GM06990 (cell line): Measurements from ENCODE around the gene SLC7A10.
A peak's percentile ranks its signal among the peaks of the same experiment; 100 is the strongest.

ENCODE experiments used
- DNase-seq: peaks from one replicate; pipeline ENCODE4 v3.0.0-alpha.2; 2011; ENCODE audit not compliant: insufficient read length; ENCODE audit errors: extremely low read depth
- H3K27me3 ChIP-seq: replicated peaks from 2 replicates; pipeline ENCODE4 v1.6.0; 2011; ENCODE audit warnings: low read length; ENCODE audit not compliant: control insufficient read depth, insufficient read depth
- H3K36me3 ChIP-seq: 2 replicates; pipeline ENCODE4 v1.5.1; 2011; ENCODE audit warnings: low read length; ENCODE audit not compliant: control insufficient read depth, insufficient read depth
- H3K4me3 ChIP-seq: replicated peaks from 2 replicates; pipeline ENCODE4 v1.5.1; 2011; ENCODE audit warnings: low read depth, mild to moderate bottlenecking, control low read depth, low read length
- TF ChIP-seq, protein P1 (sequence below): IDR thresholded peaks from 2 replicates; pipeline ENCODE4 v1.5.1; 2011; ENCODE audit warnings: low read length, control low read depth, mild to moderate bottlenecking, inconsistent platforms; ENCODE audit not compliant: insufficient read depth, poor library complexity, severe bottlenecking

SLC7A10 gene

DNA sequence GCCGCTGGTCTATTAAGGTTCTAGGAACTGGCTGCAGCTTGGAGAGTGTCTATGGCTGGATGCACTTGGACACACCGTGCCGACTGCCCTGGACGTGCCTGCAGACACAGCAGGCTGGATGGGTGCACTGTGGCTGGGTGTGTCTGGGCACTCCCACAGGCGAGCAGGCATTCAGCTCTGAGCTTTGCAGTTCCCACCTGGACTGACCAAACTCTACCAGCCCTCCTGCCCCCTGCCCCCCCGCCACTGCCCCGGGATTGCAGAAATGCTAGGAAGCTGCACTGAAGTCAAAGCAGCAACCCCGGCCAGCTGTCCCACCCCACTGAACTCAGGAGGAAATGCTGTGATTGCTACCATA is 38.5 kb downstream of the SLC7A10 start:
- H3K4me3 ChIP-seq = no peak overlapping the region
- DNase-seq = no peak
- TF ChIP-seq, protein P1, sequence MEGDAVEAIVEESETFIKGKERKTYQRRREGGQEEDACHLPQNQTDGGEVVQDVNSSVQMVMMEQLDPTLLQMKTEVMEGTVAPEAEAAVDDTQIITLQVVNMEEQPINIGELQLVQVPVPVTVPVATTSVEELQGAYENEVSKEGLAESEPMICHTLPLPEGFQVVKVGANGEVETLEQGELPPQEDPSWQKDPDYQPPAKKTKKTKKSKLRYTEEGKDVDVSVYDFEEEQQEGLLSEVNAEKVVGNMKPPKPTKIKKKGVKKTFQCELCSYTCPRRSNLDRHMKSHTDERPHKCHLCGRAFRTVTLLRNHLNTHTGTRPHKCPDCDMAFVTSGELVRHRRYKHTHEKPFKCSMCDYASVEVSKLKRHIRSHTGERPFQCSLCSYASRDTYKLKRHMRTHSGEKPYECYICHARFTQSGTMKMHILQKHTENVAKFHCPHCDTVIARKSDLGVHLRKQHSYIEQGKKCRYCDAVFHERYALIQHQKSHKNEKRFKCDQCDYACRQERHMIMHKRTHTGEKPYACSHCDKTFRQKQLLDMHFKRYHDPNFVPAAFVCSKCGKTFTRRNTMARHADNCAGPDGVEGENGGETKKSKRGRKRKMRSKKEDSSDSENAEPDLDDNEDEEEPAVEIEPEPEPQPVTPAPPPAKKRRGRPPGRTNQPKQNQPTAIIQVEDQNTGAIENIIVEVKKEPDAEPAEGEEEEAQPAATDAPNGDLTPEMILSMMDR = no peak
- H3K36me3 ChIP-seq = no peaks in the 10 kb centered on the region
- no peaks in the 10 kb centered on the region; the same call in 1 of the 2 replicates for H3K27me3 ChIP-seq

DNA sequence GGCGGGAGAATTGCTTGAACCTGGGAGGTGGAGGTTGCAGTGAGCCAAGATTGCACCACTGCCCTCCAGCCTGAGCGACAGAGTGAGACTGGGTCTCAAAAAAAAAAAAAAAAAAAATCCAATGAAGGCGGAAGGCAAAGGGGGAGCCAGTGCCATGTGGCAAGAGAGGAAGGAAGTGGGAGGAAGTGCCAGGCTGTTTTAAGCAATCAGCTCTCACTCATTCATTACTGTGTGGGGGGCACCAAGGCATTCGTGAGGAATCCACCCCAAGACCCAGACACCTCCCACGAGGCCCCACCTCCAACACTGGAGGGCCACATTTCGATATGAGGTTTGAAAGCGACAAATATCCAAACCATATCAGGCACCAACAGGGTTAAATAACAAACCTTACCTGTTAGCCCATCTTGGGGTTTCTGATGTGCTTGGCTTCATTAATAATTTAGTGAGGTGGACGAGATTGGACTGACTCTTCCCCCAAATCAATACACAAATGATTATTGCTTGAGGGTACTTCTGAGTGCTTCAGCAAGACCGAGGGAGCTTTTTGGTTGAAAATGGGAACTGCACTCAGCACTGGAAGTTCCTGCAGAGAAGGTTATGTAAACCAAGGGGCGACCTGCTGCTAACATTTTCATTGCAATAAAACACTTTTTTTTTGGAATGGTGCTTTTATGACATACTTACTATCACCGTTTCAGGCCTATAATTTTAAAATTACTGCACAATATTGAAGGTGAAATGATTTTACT is 39.0 kb downstream of the SLC7A10 start:
- Histone ChIP-seq H3K27me3 (no peaks in the 10 kb centered on the region; the same call in 1 of the 2 replicates), H3K36me3 (no peaks in the 10 kb centered on the region), H3K4me3 (no peak overlapping the region)
- TF ChIP-seq, protein P1 = no peak
- no peak for DNase-seq

DNA sequence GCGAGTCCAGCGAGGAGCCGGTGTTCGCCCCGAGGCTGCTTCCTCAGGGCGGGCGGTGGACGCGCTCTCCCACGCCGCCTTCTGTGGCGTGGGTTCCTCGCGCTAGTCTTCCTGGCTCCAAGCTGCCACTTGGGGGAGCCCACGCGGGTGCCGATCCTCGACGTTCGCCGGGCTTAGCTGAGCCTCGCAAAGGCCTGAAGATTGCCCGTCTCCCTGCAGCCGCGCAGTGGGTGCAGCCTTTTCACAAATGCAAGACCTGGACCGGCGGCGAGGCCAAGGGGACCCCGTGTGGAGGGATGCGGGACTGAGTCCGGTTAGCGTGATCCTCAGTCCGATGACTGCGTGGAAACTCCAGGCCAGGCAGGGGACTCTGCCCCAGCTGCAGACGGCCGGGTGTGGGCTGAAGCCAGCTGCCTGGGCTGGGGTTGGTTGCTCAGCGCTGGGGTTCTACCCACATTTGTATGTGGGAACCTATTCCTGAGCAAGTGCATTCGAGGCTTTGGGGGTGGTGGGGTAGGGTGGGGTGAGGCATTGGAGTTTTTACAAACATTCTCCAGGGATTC is 48.2 kb downstream of the SLC7A10 start:
- Histone ChIP-seq H3K4me3 (peak overlapping the region; percentile 54), H3K27me3 (no peaks in the 10 kb centered on the region), H3K36me3 (peaks cover 1% of the 10 kb centered on the region; the same call in 1 of the 2 replicates)
- DNase-seq = no peak
- TF ChIP-seq, protein P1 = peak; percentile 35

DNA sequence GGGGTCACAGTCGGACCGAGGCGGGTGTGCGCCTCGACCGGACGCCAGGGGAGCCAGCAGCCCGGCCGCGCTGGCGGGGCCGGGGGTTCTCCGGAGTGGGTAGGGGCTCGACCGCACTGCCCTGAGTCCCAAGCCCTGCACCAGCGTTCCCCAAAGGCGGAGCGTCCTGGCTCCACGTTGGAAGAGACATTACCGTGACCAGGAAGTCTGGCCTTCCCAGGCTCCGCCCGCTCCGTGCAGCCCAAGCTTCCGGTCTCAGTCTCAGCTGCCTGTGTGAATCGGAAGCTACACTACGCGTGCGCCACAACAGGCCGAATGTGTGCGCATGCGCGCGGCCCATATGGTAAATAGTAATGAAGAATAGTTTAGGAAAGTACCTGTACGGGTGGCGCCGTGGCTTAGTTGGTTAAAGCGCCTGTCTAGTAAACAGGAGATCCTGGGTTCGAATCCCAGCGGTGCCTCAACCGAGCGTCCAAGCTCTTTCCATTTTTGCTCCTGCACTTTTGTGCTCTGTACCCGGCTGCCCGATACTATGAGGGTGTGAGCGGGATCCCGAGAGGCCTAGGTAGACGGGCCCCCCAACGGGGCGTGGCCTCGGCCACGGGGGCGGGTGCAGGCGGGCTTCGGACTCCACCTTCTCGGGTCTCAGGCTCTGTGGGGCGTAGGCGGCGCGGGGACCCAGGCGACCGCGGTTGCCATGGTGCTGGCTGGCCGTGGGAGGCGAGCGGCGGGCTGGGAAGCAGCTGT is 48.8 kb downstream of the SLC7A10 start:
- H3K4me3 ChIP-seq = peak overlapping the region; percentile 89
- H3K36me3 ChIP-seq = peaks cover 1% of the 10 kb centered on the region; the same call in 1 of the 2 replicates
- TF ChIP-seq, protein P1 = peak; percentile 25
- no peaks in the 10 kb centered on the region for H3K27me3 ChIP-seq
- DNase-seq = peak; percentile 100

GRCh38 chr19:33175886-33176669 is 49.6 kb downstream of the SLC7A10 start:
- Histone ChIP-seq H3K27me3 (no peaks in the 10 kb centered on the region), H3K4me3 (peak overlapping the region; percentile 89), H3K36me3 (peaks cover 1% of the 10 kb centered on the region; the same call in 1 of the 2 replicates)
- no peak for DNase-seq
- TF ChIP-seq, protein P1 = no peak
